Transverse colon (tissue), 4 donors: ENCODE data around the gene RGS6. TPM values are rescaled to one million over a fixed set of nuclear protein-coding genes. Genes with fewer than 3 reads are reported as not detected.

Source experiments
- DNase-seq: peaks from one replicate; pipeline ENCODE4 v3.0.0-alpha.2; 2019
- H3K27ac ChIP-seq, 4 donors: fragments of 200-600 bp; sonication (generic); 2 replicates each; pipeline ENCODE4 v1.5.1; 2016 to 2018; ENCODE audit warnings: inconsistent platforms in 4 of 4
- H3K27me3 ChIP-seq: fragments of 200-600 bp; sonication (generic); 2 replicates; pipeline ENCODE4 v1.5.1; 2017; ENCODE audit warnings: inconsistent platforms
- H3K36me3 ChIP-seq, 4 donors: fragments of 200-600 bp; sonication (generic); 2 replicates each; pipeline ENCODE4 v1.5.1; 2017 to 2019; ENCODE audit warnings: inconsistent platforms in 4 of 4
- H3K4me1 ChIP-seq, 4 donors: fragments of 200-600 bp; sonication (generic); 2 replicates each; pipeline ENCODE4 v1.5.1; 2017 to 2020; ENCODE audit warnings: inconsistent platforms in 4 of 4
- H3K4me3 ChIP-seq, 4 donors: fragments of 200-600 bp; sonication (generic); 1 replicate in 1 of 4; 2 replicates in 3 of 4; pipeline versions ENCODE4 v1.5.1 to v1.6.1; 2017 to 2019; ENCODE audit warnings: inconsistent platforms in 4 of 4
- H3K9me3 ChIP-seq, 2 donors: fragments of 200-600 bp; sonication (generic); 2 replicates each; pipeline ENCODE4 v1.5.1; 2017 to 2019; ENCODE audit warnings: inconsistent platforms in 2 of 2
- EP300 ChIP-seq: sonication (generic); formaldehyde crosslinking; IDR thresholded peaks from one replicate; pipeline ENCODE4 v1.6.1; 2017; ENCODE audit warnings: antibody characterized with exemption, low read depth
- POLR2A ChIP-seq: fragments of 450-650 bp; IDR thresholded peaks from one replicate; pipeline ENCODE4 v1.6.1; 2016; ENCODE audit warnings: antibody characterized with exemption, mild to moderate bottlenecking, moderate library complexity
- POLR2AphosphoS5 ChIP-seq, 3 donors: sonication (generic); formaldehyde crosslinking; IDR thresholded peaks; one replicate each; pipeline ENCODE4 v1.6.1; 2016; ENCODE audit warnings: antibody characterized with exemption in 3 of 3
- WGBS, 2 donors: methylation state at CpG; one replicate each; pipeline ENCODE4 v1.1.5; 2018; ENCODE audit warnings: low coverage in 1 of 2; 5-methylcytosine and 5-hydroxymethylcytosine counted together
- in situ Hi-C, 4 donors: fragments of 200-750 bp; cut with MboI; loops; one replicate each; pipeline versions ENCODE4 v1.15.0 to v1.15.1; 2017; ENCODE audit warnings: low sequenced_read_pairs in 3 of 4, low pct_ligation_motif_present in 1 of 4, low pct_unique_long_range_greater_than_20kb in 1 of 4
- intact Hi-C: fragments of 100-400 bp; cut with DNase I; formaldehyde crosslinking; loops from one replicate; pipeline ENCODE4 v1.15.1; 2023; ENCODE audit warnings: low total_unique reads
- total RNA-seq, 4 donors: library from RNA; depleted of rRNA; stranded (reverse); fragments of >200 nt; gene quantifications; one replicate each; pipeline ENCODE4 v1.1.0, GENCODE V29; 2016
- TF ChIP-seq, protein P1 (sequence below), 5 experiments: fragments of 200-600 bp in 3 of 5; fragments of 450-650 bp in 2 of 5; sonication (generic) in 3 of 5; IDR thresholded peaks; 1 replicate in 2 of 5; 2 replicates in 3 of 5; pipeline ENCODE4 v1.5.1; 2016 to 2017; ENCODE audit warnings: antibody characterized with exemption in 5 of 5, inconsistent platforms in 3 of 5, mild to moderate bottlenecking in 2 of 5, moderate library complexity in 1 of 5

Gene RGS6
- total RNA-seq, 4 donors from 2014 or later = 0.41 to 0.48 TPM; not detected in 2

DNA sequence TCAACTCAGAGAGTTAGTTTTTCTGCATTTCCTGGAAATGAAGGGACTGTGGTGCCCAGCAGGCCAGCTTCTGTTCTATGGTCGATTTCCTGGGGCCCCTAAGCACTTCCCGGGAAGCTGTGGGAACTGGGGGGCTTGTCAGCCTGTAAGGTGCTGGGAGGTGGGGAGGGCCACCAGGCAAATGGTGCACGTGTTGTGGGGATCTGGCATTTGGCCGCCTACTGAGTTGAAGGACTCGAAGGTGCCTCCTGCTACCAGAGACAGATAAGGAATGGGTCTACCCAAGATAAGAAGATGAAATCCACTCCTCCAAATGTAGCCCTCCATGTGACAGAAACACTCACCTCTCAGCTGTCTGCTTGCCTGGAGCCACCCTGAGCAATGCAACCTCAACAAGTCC is 620.0 kb downstream of the RGS6 start:
- Histone ChIP-seq H3K27ac (no peak overlapping the region), H3K9me3 (no peaks in the 10 kb centered on the region), H3K27me3 (no peaks in the 10 kb centered on the region), H3K4me1 (no peaks in the 10 kb centered on the region), H3K4me3 (no peak overlapping the region), H3K36me3 (no peaks in the 10 kb centered on the region)
- no peak for TF ChIP-seq POLR2AphosphoS5 (IDR thresholded peaks at IDR 0.05)
- TF ChIP-seq, protein P1, sequence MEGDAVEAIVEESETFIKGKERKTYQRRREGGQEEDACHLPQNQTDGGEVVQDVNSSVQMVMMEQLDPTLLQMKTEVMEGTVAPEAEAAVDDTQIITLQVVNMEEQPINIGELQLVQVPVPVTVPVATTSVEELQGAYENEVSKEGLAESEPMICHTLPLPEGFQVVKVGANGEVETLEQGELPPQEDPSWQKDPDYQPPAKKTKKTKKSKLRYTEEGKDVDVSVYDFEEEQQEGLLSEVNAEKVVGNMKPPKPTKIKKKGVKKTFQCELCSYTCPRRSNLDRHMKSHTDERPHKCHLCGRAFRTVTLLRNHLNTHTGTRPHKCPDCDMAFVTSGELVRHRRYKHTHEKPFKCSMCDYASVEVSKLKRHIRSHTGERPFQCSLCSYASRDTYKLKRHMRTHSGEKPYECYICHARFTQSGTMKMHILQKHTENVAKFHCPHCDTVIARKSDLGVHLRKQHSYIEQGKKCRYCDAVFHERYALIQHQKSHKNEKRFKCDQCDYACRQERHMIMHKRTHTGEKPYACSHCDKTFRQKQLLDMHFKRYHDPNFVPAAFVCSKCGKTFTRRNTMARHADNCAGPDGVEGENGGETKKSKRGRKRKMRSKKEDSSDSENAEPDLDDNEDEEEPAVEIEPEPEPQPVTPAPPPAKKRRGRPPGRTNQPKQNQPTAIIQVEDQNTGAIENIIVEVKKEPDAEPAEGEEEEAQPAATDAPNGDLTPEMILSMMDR (IDR thresholded peaks at IDR 0.05) = no peak
- no peak for TF ChIP-seq POLR2A
- no peak for TF ChIP-seq EP300
- in situ Hi-C loops = no loop called here
- DNase-seq = no peak
- intact Hi-C loops = no loop called here
- 84% methylated on average over 5 of the region's 5 CpGs; no CpG with 5 or more reads in 1 of the 2 donors for WGBS, 2 donors

DNA sequence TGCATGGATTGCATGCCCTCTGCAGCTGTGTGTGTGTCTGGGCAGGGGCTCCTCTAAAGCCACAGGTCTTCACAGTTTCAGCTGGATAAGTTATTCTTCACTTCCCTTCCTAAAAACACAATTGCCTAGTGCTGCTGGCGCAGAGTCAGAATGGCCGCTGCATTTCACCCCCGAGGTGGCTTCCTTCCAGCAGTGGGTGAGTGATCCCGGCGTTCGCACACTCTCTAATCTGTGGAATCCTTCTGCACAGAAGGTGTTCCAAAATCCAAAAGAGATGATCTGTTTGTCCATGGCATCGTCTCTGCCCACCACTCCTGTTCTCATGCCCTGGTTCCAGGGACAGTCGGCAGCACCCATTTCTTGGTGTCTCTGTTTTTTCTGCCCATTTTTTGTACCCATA is 620.9 kb downstream of the RGS6 start:
- no peak for TF ChIP-seq POLR2A
- TF ChIP-seq, protein P1 (IDR thresholded peaks at IDR 0.05) = no peak
- TF ChIP-seq POLR2AphosphoS5 (IDR thresholded peaks at IDR 0.05) = no peak
- no peak for TF ChIP-seq EP300
- Histone ChIP-seq H3K27me3 (no peaks in the 10 kb centered on the region), H3K4me1 (no peaks in the 10 kb centered on the region), H3K9me3 (no peaks in the 10 kb centered on the region), H3K4me3 (no peak overlapping the region), H3K36me3 (no peaks in the 10 kb centered on the region), H3K27ac (no peak overlapping the region)
- WGBS, 2 donors = 69% methylated on average over 8 of the region's 8 CpGs; no CpG with 5 or more reads in 1 of the 2 donors
- intact Hi-C loops (no loop called here), in situ Hi-C loops (no loop called here)
- no peak for DNase-seq

DNA sequence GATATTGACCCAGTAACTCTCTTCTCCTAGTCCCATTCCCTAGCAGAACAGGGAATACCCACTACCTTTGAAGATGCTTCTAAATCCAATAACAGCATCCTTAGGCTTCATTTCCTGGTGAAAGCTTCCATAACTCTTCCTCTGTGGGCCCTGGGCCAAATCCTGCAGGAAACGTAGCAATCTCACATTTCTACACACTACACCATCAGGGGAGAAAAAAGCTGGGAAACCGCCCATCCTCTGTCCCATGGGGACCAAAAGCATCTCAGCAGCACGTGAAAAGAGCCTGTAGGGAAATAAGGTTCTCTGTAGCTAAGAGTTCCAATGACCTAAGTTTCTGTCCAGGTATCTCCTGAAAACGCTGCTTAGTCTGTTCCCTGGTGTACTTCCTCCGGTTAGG is 621.4 kb downstream of the RGS6 start:
- Histone ChIP-seq H3K9me3 (no peaks in the 10 kb centered on the region), H3K27ac (no peak overlapping the region), H3K27me3 (no peaks in the 10 kb centered on the region), H3K36me3 (no peaks in the 10 kb centered on the region), H3K4me1 (no peaks in the 10 kb centered on the region), H3K4me3 (no peak overlapping the region)
- in situ Hi-C loops = no loop called here
- no peak for DNase-seq
- WGBS, 2 donors = 76 to 100% methylated on average over 2 to 5 of the region's 5 CpGs
- TF ChIP-seq POLR2A (no peak), EP300 (no peak), POLR2AphosphoS5 (IDR thresholded peaks at IDR 0.05) (no peak)
- TF ChIP-seq, protein P1 (IDR thresholded peaks at IDR 0.05) = no peak
- intact Hi-C loops = no loop called here

DNA sequence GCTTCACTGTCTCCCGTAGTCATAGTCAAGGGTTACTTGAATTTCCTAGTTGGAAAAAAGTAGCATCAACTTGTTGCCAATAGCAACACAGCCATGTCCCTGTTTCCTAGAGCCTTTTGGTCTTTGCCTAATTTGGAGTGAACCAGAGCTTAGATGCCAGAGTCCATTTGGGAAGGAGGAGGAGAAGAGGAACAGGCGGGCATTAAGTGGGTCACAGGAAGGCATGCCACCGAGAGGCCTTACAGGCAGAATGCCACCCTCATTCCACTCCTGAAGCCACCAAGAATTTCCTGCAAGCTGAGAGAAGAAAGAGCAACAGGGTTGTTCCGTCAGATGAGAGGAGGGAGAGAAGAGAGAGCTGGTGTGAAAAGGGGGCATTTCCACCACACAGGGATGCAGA is 622.2 kb downstream of the RGS6 start:
- H3K9me3 ChIP-seq = no peaks in the 10 kb centered on the region
- no peak overlapping the region for H3K27ac ChIP-seq
- intact Hi-C loops (no loop called here), in situ Hi-C loops (no loop called here)
- H3K4me3 ChIP-seq = no peak overlapping the region
- DNase-seq = no peak
- H3K36me3 ChIP-seq = no peaks in the 10 kb centered on the region
- TF ChIP-seq POLR2AphosphoS5 (IDR thresholded peaks at IDR 0.05) (no peak), EP300 (no peak), POLR2A (no peak)
- TF ChIP-seq, protein P1 (IDR thresholded peaks at IDR 0.05) = no peak
- no peaks in the 10 kb centered on the region for H3K27me3 ChIP-seq
- WGBS, 2 donors = 81 to 83% methylated on average over 2 to 4 of the region's 4 CpGs
- no peaks in the 10 kb centered on the region for H3K4me1 ChIP-seq
